T47D (cell line): ENCODE data around the gene ANO2.

Source experiments
- DNase-seq, 2 experiments: peaks; one replicate each; pipeline versions ENCODE4 v3.0.0 to v3.0.0-alpha.2; 2011 to 2012; ENCODE audit warnings: low read depth in 1 of 2, low spot score in 1 of 2
- JUND ChIP-seq: IDR thresholded peaks from 2 replicates; pipeline ENCODE4 v1.6.1; 2012; ENCODE audit warnings: low read depth
- in situ Hi-C: cut with HindIII; loops from 2 replicates; pipeline ENCODE4 v1.10.0; 2016; ENCODE audit warnings: low sequenced_read_pairs, low pct_unique_long_range_greater_than_20kb

The ANO2 gene

GRCh38 chr12:5518584-5519365 lies 426.3 kb downstream of the ANO2 start:
- no peak for DNase-seq
- TF ChIP-seq JUND = no peak
- in situ Hi-C loops = no loop called here

- no peak for DNase-seq
- TF ChIP-seq JUND = no peak
- in situ Hi-C loops = no loop called here
Observed at GRCh38 chr12:5516371-5517241, 428.5 kb downstream of the ANO2 start.

- TF ChIP-seq JUND = no peak
- in situ Hi-C loops = no loop called here
- DNase-seq = no peak
Observed at GRCh38 chr12:5515458-5515857, 429.6 kb downstream of the ANO2 start.

- DNase-seq = no peak
Observed at GRCh38 chr12:5514545-5514944, 430.5 kb downstream of the ANO2 start.

GRCh38 chr12:5514016-5514415 lies 431.0 kb downstream of the ANO2 start:
- no peak for DNase-seq
- no peak for TF ChIP-seq JUND
- in situ Hi-C loops = no loop called here

More at GRCh38 chr12:5514545-5514944, 430.5 kb downstream of the ANO2 start:
- no peak for TF ChIP-seq JUND
- in situ Hi-C loops = no loop called here

GRCh38 chr12:5513406-5513805 lies 431.7 kb downstream of the ANO2 start:
- no peak for TF ChIP-seq JUND
- in situ Hi-C loops = no loop called here

More at GRCh38 chr12:5513406-5513805, 431.7 kb downstream of the ANO2 start:
- DNase-seq = no peak
